H1 (cell line): ENCODE measurements around the gene THEM5. TPM values are rescaled to one million over a fixed set of nuclear protein-coding genes. Genes with fewer than 3 reads are reported as not detected.

Source experiments
- CTCF ChIA-PET: fragments of 300-600 bp; sonication (Branson Sonifier 250); formaldehyde crosslinking; loops from one replicate; lab custom pipeline; 2021; ENCODE audit not compliant: partially characterized antibody; lab: Charles Lee
- POLR2A ChIA-PET: fragments of 300-600 bp; sonication (Branson Sonifier 250); formaldehyde crosslinking; loops from one replicate; lab custom pipeline; 2021; ENCODE audit warnings: inconsistent platforms; ENCODE audit not compliant: partially characterized antibody; lab: Charles Lee
- DNase-seq, 2 experiments: peaks; one replicate each; pipeline versions ENCODE4 v3.0.0 to v3.0.0-alpha.2; 2010 to 2022; ENCODE audit warnings: low spot score in 2 of 2, low read depth in 1 of 2, mixed read lengths in 1 of 2
- FAIRE-seq: peaks from 2 replicates; lab custom pipeline; 2011; peaks lifted over from hg19 to GRCh38; lab: Jason Lieb, UNC
- H2AFZ ChIP-seq: 2 replicates; pipeline ENCODE4 v1.8.1; 2012; ENCODE audit warnings: low read length, inconsistent platforms
- H2AK5ac ChIP-seq: 2 replicates; pipeline ENCODE4 v1.6.1; 2013; ENCODE audit warnings: low read depth, low read length
- H2BK120ac ChIP-seq: replicated peaks from 2 replicates; pipeline ENCODE3; 2013; ENCODE audit warnings: low read depth, low read length, inconsistent platforms
- H2BK12ac ChIP-seq: 2 replicates; pipeline ENCODE4 v1.6.1; 2013; ENCODE audit warnings: low read depth, low read length
- H2BK15ac ChIP-seq: 2 replicates; pipeline ENCODE4 v1.6.1; 2013; ENCODE audit warnings: low read length
- H2BK20ac ChIP-seq: 2 replicates; pipeline ENCODE4 v1.6.1; 2013; ENCODE audit warnings: low read length
- H2BK5ac ChIP-seq: 2 replicates; pipeline ENCODE4 v1.6.1; 2013; ENCODE audit warnings: low read depth, low read length
- H3K14ac ChIP-seq: 2 replicates; pipeline ENCODE4 v1.6.1; 2013; ENCODE audit warnings: inconsistent platforms; ENCODE audit not compliant: insufficient read length
- H3K18ac ChIP-seq: 2 replicates; pipeline ENCODE4 v1.6.1; 2013; ENCODE audit warnings: low read length; ENCODE audit errors: extremely low read depth
- H3K23ac ChIP-seq: 2 replicates; pipeline ENCODE4 v1.6.1; 2013; ENCODE audit warnings: inconsistent platforms; ENCODE audit not compliant: insufficient read length
- H3K23me2 ChIP-seq: 2 replicates; pipeline ENCODE4 v1.6.1; 2013; ENCODE audit warnings: low read depth, low read length
- H3K27ac ChIP-seq: 2 replicates; pipeline ENCODE4 v1.6.1; 2011; ENCODE audit warnings: low read depth, low read length, inconsistent platforms
- H3K27me3 ChIP-seq, 4 experiments: replicated peaks in 1 of 4; 1 replicate in 1 of 4; 2 replicates in 3 of 4; pipeline versions ENCODE4 v1.6.1 to v1.8.1; 2011 to 2013; ENCODE audit warnings: low read length in 3 of 4, mild to moderate bottlenecking in 3 of 4, inconsistent platforms in 2 of 4, mixed read lengths in 2 of 4, moderate library complexity in 1 of 4; ENCODE audit not compliant: control insufficient read depth in 3 of 4, insufficient read depth in 3 of 4; ENCODE audit errors: extremely low read depth in 1 of 4
- H3K36me3 ChIP-seq, 4 experiments: 2 replicates each; pipeline versions ENCODE4 v1.6.1 to v1.8.1; 2011 to 2013; ENCODE audit warnings: mild to moderate bottlenecking in 4 of 4, low read length in 3 of 4, moderate library complexity in 2 of 4, control low read depth in 1 of 4, inconsistent platforms in 1 of 4; ENCODE audit not compliant: insufficient read depth in 4 of 4, control insufficient read depth in 2 of 4
- H3K4ac ChIP-seq: replicated peaks from 2 replicates; pipeline ENCODE3; 2013; ENCODE audit warnings: low read length, low read depth, mixed read lengths, inconsistent platforms; ENCODE audit not compliant: insufficient read length
- H3K4me1 ChIP-seq, 4 experiments: replicated peaks in 1 of 4; 1 replicate in 1 of 4; 2 replicates in 3 of 4; pipeline versions ENCODE4 v1.6.1 to v1.8.1; 2011 to 2013; ENCODE audit warnings: low read length in 3 of 4, inconsistent platforms in 2 of 4, mixed read lengths in 1 of 4; ENCODE audit not compliant: insufficient read depth in 4 of 4, control insufficient read depth in 3 of 4
- H3K4me2 ChIP-seq, 2 experiments: 2 replicates each; pipeline versions ENCODE4 v1.6.1 to v1.8.1; 2011 to 2013; ENCODE audit warnings: low read depth in 2 of 2, low read length in 2 of 2, control low read depth in 1 of 2, inconsistent platforms in 1 of 2, mild to moderate bottlenecking in 1 of 2; ENCODE audit not compliant: insufficient read depth in 1 of 2
- H3K4me3 ChIP-seq, 4 experiments: fragments of 200-600, 300-600 bp in 1 of 4; sonication (generic), shearing (Covaris generic), sonication (Bioruptor Twin) in 1 of 4; 2 replicates each; pipeline versions ENCODE4 v1.5.1 to v1.8.1; 2011 to 2016; ENCODE audit warnings: low read length in 4 of 4, low read depth in 3 of 4, control low read depth in 2 of 4, inconsistent platforms in 2 of 4, mild to moderate bottlenecking in 2 of 4, mixed read lengths in 1 of 4, moderate library complexity in 1 of 4; ENCODE audit not compliant: insufficient read depth in 2 of 4; ENCODE audit errors: extremely low read depth in 1 of 4
- H3K56ac ChIP-seq: replicated peaks from 2 replicates; pipeline ENCODE3; 2013; ENCODE audit warnings: low read depth, mild to moderate bottlenecking, mixed read lengths, low read length, inconsistent platforms; ENCODE audit not compliant: insufficient read length
- H3K79me1 ChIP-seq: 2 replicates; pipeline ENCODE4 v1.6.1; 2013; ENCODE audit warnings: low read depth, low read length, control low read depth
- H3K79me2 ChIP-seq, 2 experiments: 2 replicates each; pipeline versions ENCODE4 v1.6.1 to v1.8.1; 2012 to 2013; ENCODE audit warnings: low read length in 2 of 2, mild to moderate bottlenecking in 2 of 2, inconsistent platforms in 1 of 2; ENCODE audit not compliant: insufficient read depth in 2 of 2, control insufficient read depth in 1 of 2
- H3K9ac ChIP-seq, 4 experiments: replicated peaks in 1 of 4; 1 replicate in 1 of 4; 2 replicates in 3 of 4; pipeline versions ENCODE4 v1.6.1 to v1.8.1; 2011 to 2013; ENCODE audit warnings: low read depth in 3 of 4, low read length in 3 of 4, control low read depth in 2 of 4, mild to moderate bottlenecking in 2 of 4, moderate library complexity in 2 of 4, inconsistent platforms in 1 of 4; ENCODE audit errors: extremely low read depth in 1 of 4
- H3K9me3 ChIP-seq, 2 experiments: 2 replicates each; pipeline versions ENCODE4 v1.6.1 to v1.8.1; 2012 to 2013; ENCODE audit warnings: mild to moderate bottlenecking in 2 of 2, moderate library complexity in 2 of 2, control low read depth in 1 of 2, inconsistent platforms in 1 of 2, low read depth in 1 of 2, low read length in 1 of 2, mixed read lengths in 1 of 2; ENCODE audit not compliant: insufficient read depth in 2 of 2
- H4K20me1 ChIP-seq, 2 experiments: replicated peaks in 1 of 2; 2 replicates each; pipeline versions ENCODE3 to v1.8.1; 2011 to 2013; ENCODE audit warnings: inconsistent platforms in 2 of 2, low read length in 2 of 2, mild to moderate bottlenecking in 1 of 2; ENCODE audit not compliant: insufficient read depth in 2 of 2, control insufficient read depth in 1 of 2
- H4K5ac ChIP-seq: 2 replicates; pipeline ENCODE4 v1.6.1; 2013; ENCODE audit warnings: low read length, low read depth, mixed read lengths, inconsistent platforms; ENCODE audit not compliant: insufficient read length
- H4K8ac ChIP-seq: 2 replicates; pipeline ENCODE4 v1.8.0; 2013; ENCODE audit warnings: mild to moderate bottlenecking, moderate library complexity, low read length, inconsistent platforms; ENCODE audit not compliant: insufficient read depth; ENCODE audit errors: extremely low read depth
- H4K91ac ChIP-seq: replicated peaks from 2 replicates; pipeline ENCODE3; 2013; ENCODE audit warnings: low read length, mixed read lengths, inconsistent platforms; ENCODE audit not compliant: insufficient read length
- BACH1 ChIP-seq: IDR thresholded peaks from 2 replicates; pipeline ENCODE4 v1.6.1; 2012; ENCODE audit warnings: low read length, improper control_type of control experiment
- CBX8 ChIP-seq: fragments of 300-800, 300-1000 bp; sonication (generic); IDR thresholded peaks from 2 replicates; pipeline ENCODE4 v1.7.1; 2016; ENCODE audit warnings: low read depth, low read length, borderline replicate concordance
- CHD1 ChIP-seq: IDR thresholded peaks from 2 replicates; pipeline ENCODE4 v1.6.1; 2012; ENCODE audit warnings: low read depth, low read length, improper control_type of control experiment
- CREB1 ChIP-seq: IDR thresholded peaks from 2 replicates; pipeline ENCODE4 v1.6.1; 2012; ENCODE audit warnings: inconsistent platforms
- GTF2F1 ChIP-seq: IDR thresholded peaks from 2 replicates; pipeline ENCODE4 v1.6.1; 2012; ENCODE audit warnings: low read depth, low read length, improper control_type of control experiment, borderline replicate concordance
- NRF1 ChIP-seq: IDR thresholded peaks from 2 replicates; pipeline ENCODE4 v1.6.1; 2011; ENCODE audit warnings: mild to moderate bottlenecking, low read depth, low read length, improper control_type of control experiment
- RXRA ChIP-seq: IDR thresholded peaks from 2 replicates; pipeline ENCODE4 v1.6.1; 2011; ENCODE audit warnings: low read depth, mild to moderate bottlenecking, low read length, moderate library complexity; ENCODE audit not compliant: insufficient read depth
- SIX5 ChIP-seq: IDR thresholded peaks from 2 replicates; pipeline ENCODE4 v1.6.1; 2011; ENCODE audit warnings: mild to moderate bottlenecking, low read depth, low read length
- YY1 ChIP-seq: IDR thresholded peaks from 2 replicates; pipeline ENCODE4 v1.6.1; 2011; ENCODE audit warnings: low read depth, mild to moderate bottlenecking, low read length
- WGBS, 2 experiments: shearing (Covaris generic) in 1 of 2; methylation state at CpG; one replicate each; pipeline versions ENCODE4 v1.1.6 to v1.1.7; 2013 to 2015; ENCODE audit warnings: low lambda C conversion rate in 2 of 2, mixed read lengths in 2 of 2, inconsistent platforms in 1 of 2, low coverage in 1 of 2, missing lambda C conversion rate in 1 of 2; ENCODE audit not compliant: insufficient replicate concordance in 2 of 2, insufficient coverage in 1 of 2, insufficient read length in 1 of 2; ENCODE audit errors: extremely low coverage in 1 of 2, missing lambda C conversion rate in 1 of 2; 5-methylcytosine and 5-hydroxymethylcytosine counted together
- polyA plus RNA-seq, 7 experiments: library from polyadenylated mRNA; depleted of rRNA in 3 of 7; stranded (reverse) in 5 of 7; unstranded in 2 of 7; fragments of >200 nt in 5 of 7; fragments of 200-250 nt in 2 of 7; gene quantifications; 1 replicate in 5 of 7; 2 replicates in 1 of 7; 4 replicates in 1 of 7; pipeline versions ENCODE4 v1.2.1 to v1.2.3, GENCODE V29; 2011 to 2013; ENCODE audit warnings: missing spikeins in 2 of 7, mixed read lengths in 2 of 7
- total RNA-seq: library from RNA; stranded (reverse); fragmentation: NEBNext Ultra II Directional; extraction: Animal tissue kit (Norgen Biotek cat#: 25700); gene quantifications from 2 replicates; pipeline ENCODE4 v1.2.1, GENCODE V29; 2021
- TF ChIP-seq, protein P1 (sequence below): IDR thresholded peaks from 2 replicates; pipeline ENCODE4 v1.6.1; 2012; ENCODE audit warnings: inconsistent platforms
- TF ChIP-seq, protein P2 (sequence below), 3 experiments: IDR thresholded peaks; 1 replicate in 2 of 3; 2 replicates in 1 of 3; pipeline versions ENCODE4 v1.5.1 to v1.6.1; 2011; ENCODE audit warnings: low read length in 3 of 3, mild to moderate bottlenecking in 3 of 3, inconsistent platforms in 2 of 3, low read depth in 1 of 3, moderate library complexity in 1 of 3; ENCODE audit not compliant: insufficient read depth in 1 of 3; ENCODE audit errors: control extremely low read depth in 1 of 3

THEM5 gene
- total and polyA plus RNA-seq, 2 of the 8 experiments (the other 6 are each of a cell fraction or from before 2014, with no cell fraction given): not detected

DNA sequence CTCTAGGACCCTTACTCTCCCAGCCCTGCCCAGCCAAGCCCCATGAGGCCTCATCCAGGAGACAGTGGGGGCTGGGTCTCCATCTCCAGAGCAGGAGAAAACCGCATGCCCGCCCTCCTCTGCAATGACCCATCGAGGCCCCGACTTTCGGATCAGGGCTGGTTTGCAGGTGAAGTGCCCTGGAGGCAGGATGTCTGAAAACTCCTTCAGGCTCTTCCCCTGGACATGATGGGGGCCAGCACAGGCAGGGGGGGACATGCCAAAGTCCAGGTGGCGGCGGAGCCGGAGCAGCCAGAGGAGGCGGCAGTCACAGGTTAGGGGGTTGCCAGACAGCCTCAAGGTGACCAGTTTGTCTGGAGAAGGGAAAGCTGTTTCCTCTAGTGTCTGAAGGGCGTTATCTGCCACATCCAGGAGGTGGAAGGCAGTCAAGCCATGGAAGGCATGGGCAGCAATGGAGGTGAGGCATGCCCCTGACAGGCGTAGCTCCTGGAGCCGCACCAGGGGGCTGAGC, 52.1 kb downstream of the THEM5 start:
- Histone ChIP-seq H3K79me2 (no peaks in the 10 kb centered on the region), H3K4me3 (no peak overlapping the region), H3K27ac (no peak overlapping the region), H2BK5ac (no peak overlapping the region), H2BK20ac (no peak overlapping the region), H3K23me2 (no peaks in the 10 kb centered on the region), H3K18ac (no peak overlapping the region), H3K4ac (no peak overlapping the region), H2BK15ac (no peak overlapping the region), H2AFZ (no peak overlapping the region), H4K5ac (no peak overlapping the region), H3K14ac (no peak overlapping the region), H3K56ac (no peak overlapping the region), H2BK12ac (no peak overlapping the region), H4K91ac (no peak overlapping the region), H3K79me1 (no peaks in the 10 kb centered on the region), H2AK5ac (no peak overlapping the region), H4K8ac (0 out of 2 replicates have a peak overlapping the region, but pooled peaks have one; percentile 8), H3K23ac (no peak overlapping the region), H4K20me1 (no peaks in the 10 kb centered on the region), H3K4me1 (no peaks in the 10 kb centered on the region; a peak in 1 of 7 replicates), H2BK120ac (no peak overlapping the region), H3K36me3 (no peaks in the 10 kb centered on the region), H3K4me2 (no peak overlapping the region), H3K9ac (no peak overlapping the region), H3K9me3 (no peaks in the 10 kb centered on the region), H3K27me3 (peaks cover 0 to 3% (median 1%) of the 10 kb centered on the region in 4 experiments; a peak in 1 of 7 replicates)
- ChIA-PET CTCF (interaction anchor here (1.6 to 2.4 kb wide), 4 partner anchors 10 to 33 kb away, joined by 5 to 9 read pairs (median 8); partner anchors contain the start of gene TDRKH), POLR2A (interaction anchor here (1.4 to 3.2 kb wide), 2 partner anchors 10 to 38 kb away, joined by 3 to 9 read pairs; partner anchors contain the start of gene MRPL9)
- no peak for FAIRE-seq
- WGBS, 2 experiments: 97% methylated on average over 12 of the region's 12 CpGs; no CpG with 5 or more reads in 1 of the 2 experiments
- no peak for DNase-seq
- TF ChIP-seq SIX5 (no peak), CBX8 (no peak), NRF1 (no peak), BACH1 (no peak), YY1 (no peak), GTF2F1 (no peak), CHD1 (no peak), RXRA (no peak), CREB1 (no peak)
- TF ChIP-seq, protein P1, sequence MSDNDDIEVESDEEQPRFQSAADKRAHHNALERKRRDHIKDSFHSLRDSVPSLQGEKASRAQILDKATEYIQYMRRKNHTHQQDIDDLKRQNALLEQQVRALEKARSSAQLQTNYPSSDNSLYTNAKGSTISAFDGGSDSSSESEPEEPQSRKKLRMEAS: no peak
- TF ChIP-seq, protein P2, sequence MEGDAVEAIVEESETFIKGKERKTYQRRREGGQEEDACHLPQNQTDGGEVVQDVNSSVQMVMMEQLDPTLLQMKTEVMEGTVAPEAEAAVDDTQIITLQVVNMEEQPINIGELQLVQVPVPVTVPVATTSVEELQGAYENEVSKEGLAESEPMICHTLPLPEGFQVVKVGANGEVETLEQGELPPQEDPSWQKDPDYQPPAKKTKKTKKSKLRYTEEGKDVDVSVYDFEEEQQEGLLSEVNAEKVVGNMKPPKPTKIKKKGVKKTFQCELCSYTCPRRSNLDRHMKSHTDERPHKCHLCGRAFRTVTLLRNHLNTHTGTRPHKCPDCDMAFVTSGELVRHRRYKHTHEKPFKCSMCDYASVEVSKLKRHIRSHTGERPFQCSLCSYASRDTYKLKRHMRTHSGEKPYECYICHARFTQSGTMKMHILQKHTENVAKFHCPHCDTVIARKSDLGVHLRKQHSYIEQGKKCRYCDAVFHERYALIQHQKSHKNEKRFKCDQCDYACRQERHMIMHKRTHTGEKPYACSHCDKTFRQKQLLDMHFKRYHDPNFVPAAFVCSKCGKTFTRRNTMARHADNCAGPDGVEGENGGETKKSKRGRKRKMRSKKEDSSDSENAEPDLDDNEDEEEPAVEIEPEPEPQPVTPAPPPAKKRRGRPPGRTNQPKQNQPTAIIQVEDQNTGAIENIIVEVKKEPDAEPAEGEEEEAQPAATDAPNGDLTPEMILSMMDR (IDR thresholded peaks at IDR 0.05; ENCODE audit: control extremely low read depth in 1 of 3, insufficient read depth in 1 of 3, low read depth in 1 of 3, low read length in 3 of 3): no peak
